NCI-H2171 treated with DMSO at 0.1 percent for 48 hours (cell line): Measurements from ENCODE around the gene ITGA4.
A peak's percentile ranks its signal among the peaks of the same experiment; 100 is the strongest.

ENCODE experiments used
- DNase-seq: peaks from one replicate; lab custom pipeline; 2025; lab: John Stamatoyannopoulos, UW

The ITGA4 gene

GRCh38 chr2:181575024-181575649 lies 118.0 kb downstream of the ITGA4 start:
- DNase-seq, result peak; percentile 62

- no peak for DNase-seq
These were observed 118.5 kb downstream of the ITGA4 start for GRCh38 chr2:181575650-181576025.

- no peak for DNase-seq
These were observed 119.2 kb downstream of the ITGA4 start for GRCh38 chr2:181576431-181576830.

- DNase-seq, result no peak
These were observed 121.6 kb downstream of the ITGA4 start for GRCh38 chr2:181578829-181579228.

- no peak for DNase-seq
These were observed 124.3 kb downstream of the ITGA4 start for GRCh38 chr2:181581534-181581933.

GRCh38 chr2:181585732-181586131 lies 128.5 kb downstream of the ITGA4 start:
- DNase-seq, result peak; percentile 83
